HL-60/S4 treated with retinoic acid at 250 ng/mL for 4 days and 3 days (cell line): ENCODE measurements around the gene PF4V1.

ENCODE experiments used
- in situ Hi-C: fragments of 300-500 bp; cut with MboI; formaldehyde crosslinking; loops from 2 replicates; pipeline ENCODE4 v1.7.0; 2022; ENCODE audit warnings: low sequenced_read_pairs

Gene PF4V1

GRCh38 chr4:73902038-73902637 lies 49.0 kb downstream of the PF4V1 start:
- in situ Hi-C loops = no loop called here

GRCh38 chr4:73902817-73903547 lies 49.9 kb downstream of the PF4V1 start:
- in situ Hi-C loops = no loop called here
